Breast epithelium (tissue), 4 donors: ENCODE measurements around the gene IGFN1. TPM values are rescaled to one million over a fixed set of nuclear protein-coding genes. Genes with fewer than 3 reads are reported as not detected.

ENCODE experiments used
- DNase-seq, 2 donors: peaks; one replicate each; pipeline ENCODE4 v3.0.0-alpha.2; 2019; ENCODE audit warnings: low spot score in 2 of 2
- H3K27ac ChIP-seq, 2 donors: fragments of 200-600 bp; sonication (generic) in 1 of 2; one replicate each; pipeline ENCODE4 v1.5.1; 2016 to 2019; ENCODE audit warnings: mild to moderate bottlenecking in 1 of 2
- H3K27me3 ChIP-seq, 2 donors: fragments of 200-600 bp; sonication (generic) in 1 of 2; one replicate each; pipeline versions ENCODE4 v1.5.1 to v1.6.0; 2017 to 2019; ENCODE audit warnings: control low read depth in 1 of 2, mild to moderate bottlenecking in 1 of 2
- H3K36me3 ChIP-seq: fragments of 200-600 bp; one replicate; pipeline ENCODE4 v1.5.1; 2019
- H3K4me1 ChIP-seq, 2 donors: fragments of 200-600 bp; sonication (generic); one replicate each; pipeline ENCODE4 v1.5.1; 2016 to 2019; ENCODE audit warnings: control low read depth in 1 of 2
- H3K4me3 ChIP-seq, 3 donors: fragments of 200-600 bp; sonication (generic); 1 replicate in 2 of 3; 2 replicates in 1 of 3; pipeline ENCODE4 v1.5.1; 2016 to 2019; ENCODE audit warnings: mild to moderate bottlenecking in 3 of 3, moderate library complexity in 2 of 3
- H3K9me3 ChIP-seq, 2 donors: fragments of 200-600 bp; sonication (generic) in 1 of 2; one replicate each; pipeline ENCODE4 v1.5.1; 2016 to 2019; ENCODE audit warnings: control low read depth in 1 of 2
- CTCF ChIP-seq, 3 donors: fragments of 450-650 bp; IDR thresholded peaks; one replicate each; pipeline ENCODE4 v1.5.1; 2016 to 2017; ENCODE audit warnings: antibody characterized with exemption in 3 of 3, mild to moderate bottlenecking in 3 of 3, moderate library complexity in 3 of 3
- POLR2A ChIP-seq: fragments of 450-650 bp; IDR thresholded peaks from one replicate; pipeline ENCODE4 v1.6.1; 2016; ENCODE audit warnings: antibody characterized with exemption, mild to moderate bottlenecking, moderate library complexity
- POLR2AphosphoS5 ChIP-seq, 3 donors: sonication (generic); formaldehyde crosslinking; IDR thresholded peaks; one replicate each; pipeline ENCODE4 v1.6.1; 2017; ENCODE audit warnings: antibody characterized with exemption in 3 of 3
- intact Hi-C: fragments of 100-400 bp; cut with DNase I; formaldehyde crosslinking; loops from one replicate; pipeline ENCODE4 v1.15.1; 2023; ENCODE audit warnings: low total_unique reads
- total RNA-seq, 3 donors: library from RNA; depleted of rRNA; stranded (reverse); fragments of >200 nt; gene quantifications; one replicate each; pipeline ENCODE4 v1.1.0, GENCODE V29; 2016

Gene IGFN1
- total RNA-seq, 3 donors from 2014 or later, result 0.33 to 1.3 (median 0.59) TPM

- TF ChIP-seq POLR2A (no peak), CTCF (IDR thresholded peaks at IDR 0.05) (no peak), POLR2AphosphoS5 (IDR thresholded peaks at IDR 0.05) (no peak)
- intact Hi-C loops, result loop anchor here (2.0 kb wide), 1 partner anchor 72 kb away; no protein-coding TSS in a partner anchor
- Histone ChIP-seq H3K9me3 (no peaks in the 10 kb centered on the region), H3K4me3 (no peak overlapping the region), H3K27me3 (no peaks in the 10 kb centered on the region), H3K4me1 (no peaks in the 10 kb centered on the region), H3K36me3 (no peaks in the 10 kb centered on the region), H3K27ac (no peak overlapping the region)
- DNase-seq, result no peak
Measured at GRCh38 chr1:201268604-201269151, 78.1 kb downstream of the IGFN1 start.

- no peak for DNase-seq
Measured at GRCh38 chr1:201269281-201269680, 78.7 kb downstream of the IGFN1 start.

GRCh38 chr1:201269900-201270410 is 79.3 kb downstream of the IGFN1 start:
- no peak overlapping the region for H3K4me3 ChIP-seq
- no peaks in the 10 kb centered on the region for H3K4me1 ChIP-seq
- no peaks in the 10 kb centered on the region for H3K27me3 ChIP-seq
- intact Hi-C loops, result loop anchor here (2.0 kb wide), 1 partner anchor 71 kb away; no protein-coding TSS in a partner anchor
- no peaks in the 10 kb centered on the region for H3K36me3 ChIP-seq
- TF ChIP-seq CTCF (IDR thresholded peaks at IDR 0.05) (no peak), POLR2AphosphoS5 (IDR thresholded peaks at IDR 0.05) (no peak), POLR2A (no peak)
- DNase-seq, result no peak
- H3K9me3 ChIP-seq, result no peaks in the 10 kb centered on the region
- no peak overlapping the region for H3K27ac ChIP-seq

More at GRCh38 chr1:201269281-201269680, 78.7 kb downstream of the IGFN1 start:
- TF ChIP-seq POLR2A (no peak), POLR2AphosphoS5 (IDR thresholded peaks at IDR 0.05) (no peak), CTCF (IDR thresholded peaks at IDR 0.05) (no peak)
- intact Hi-C loops, result loop anchor here (2.0 kb wide), 1 partner anchor 72 kb away; no protein-coding TSS in a partner anchor
- H3K27ac ChIP-seq, result no peak overlapping the region
- no peaks in the 10 kb centered on the region for H3K4me1 ChIP-seq
- H3K36me3 ChIP-seq, result no peaks in the 10 kb centered on the region
- H3K9me3 ChIP-seq, result no peaks in the 10 kb centered on the region
- no peaks in the 10 kb centered on the region for H3K27me3 ChIP-seq
- H3K4me3 ChIP-seq, result no peak overlapping the region

GRCh38 chr1:201270616-201271390 is 80.2 kb downstream of the IGFN1 start:
- no peak for DNase-seq
- intact Hi-C loops, result no loop called here
- no peaks in the 10 kb centered on the region for H3K9me3 ChIP-seq
- H3K27me3 ChIP-seq, result no peaks in the 10 kb centered on the region
- H3K4me3 ChIP-seq, result no peak overlapping the region
- TF ChIP-seq POLR2AphosphoS5 (IDR thresholded peaks at IDR 0.05), result no peak
- TF ChIP-seq POLR2A, result no peak
- no peak for TF ChIP-seq CTCF (IDR thresholded peaks at IDR 0.05)
- no peaks in the 10 kb centered on the region for H3K36me3 ChIP-seq
- H3K27ac ChIP-seq, result no peak overlapping the region
- no peaks in the 10 kb centered on the region for H3K4me1 ChIP-seq

GRCh38 chr1:201272799-201273198 is 82.2 kb downstream of the IGFN1 start:
- H3K4me3 ChIP-seq, result no peak overlapping the region
- no peak for TF ChIP-seq CTCF (IDR thresholded peaks at IDR 0.05)
- H3K27ac ChIP-seq, result no peak overlapping the region
- no peaks in the 10 kb centered on the region for H3K9me3 ChIP-seq
- H3K36me3 ChIP-seq, result no peaks in the 10 kb centered on the region
- no peaks in the 10 kb centered on the region for H3K4me1 ChIP-seq
- intact Hi-C loops, result no loop called here
- H3K27me3 ChIP-seq, result no peaks in the 10 kb centered on the region
- no peak for DNase-seq
